HG02610 (cell line): Measurements from ENCODE around the gene SPAG17.
A peak's percentile ranks its signal among the peaks of the same experiment; 100 is the strongest.

Experiments used
- ATAC-seq: cut with Tn5 transposase; IDR thresholded peaks from one replicate; pipeline ENCODE4 v1.9.1; 2021; ENCODE audit warnings: mild to moderate bottlenecking, moderate library complexity; ENCODE audit not compliant: unreplicated experiment

The SPAG17 gene

DNA sequence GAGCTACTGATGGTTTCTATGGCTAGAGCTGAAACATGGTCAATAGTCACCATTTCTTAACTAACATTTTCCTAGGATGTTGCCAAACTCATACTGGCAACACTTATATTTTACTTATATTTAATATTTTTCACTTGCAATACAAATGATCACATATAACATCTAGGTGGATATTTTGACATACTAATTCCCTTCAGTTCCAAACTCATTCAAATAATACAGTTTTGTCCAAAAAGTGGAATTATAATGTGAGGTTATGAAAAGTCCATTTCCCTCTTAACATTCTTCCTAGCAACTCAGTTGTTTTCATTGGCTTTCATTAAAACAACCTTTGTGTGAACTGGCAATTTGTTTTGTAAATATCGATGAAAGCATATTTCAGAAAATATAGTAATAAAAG is 16.0 kb downstream of the SPAG17 start:
- no peak for ATAC-seq

DNA sequence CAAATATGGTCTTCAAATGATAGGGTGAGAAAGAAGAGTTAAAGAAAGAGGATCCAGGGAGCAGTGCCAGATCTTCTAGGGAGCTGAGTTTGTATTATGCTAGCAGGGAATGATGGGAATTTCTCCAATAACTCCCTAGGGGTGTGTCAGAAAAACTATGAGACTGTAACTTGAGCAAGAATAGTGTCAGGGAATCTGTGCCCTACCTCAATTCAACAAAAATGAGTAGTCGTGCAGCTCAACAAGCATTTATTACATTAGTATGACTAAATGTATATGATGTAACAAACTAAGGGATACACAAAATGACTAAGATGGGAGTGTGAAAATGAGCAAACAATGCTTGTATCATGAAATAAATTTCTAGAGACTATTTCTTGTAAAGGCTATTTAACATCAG is 24.2 kb downstream of the SPAG17 start:
- no peak for ATAC-seq

DNA sequence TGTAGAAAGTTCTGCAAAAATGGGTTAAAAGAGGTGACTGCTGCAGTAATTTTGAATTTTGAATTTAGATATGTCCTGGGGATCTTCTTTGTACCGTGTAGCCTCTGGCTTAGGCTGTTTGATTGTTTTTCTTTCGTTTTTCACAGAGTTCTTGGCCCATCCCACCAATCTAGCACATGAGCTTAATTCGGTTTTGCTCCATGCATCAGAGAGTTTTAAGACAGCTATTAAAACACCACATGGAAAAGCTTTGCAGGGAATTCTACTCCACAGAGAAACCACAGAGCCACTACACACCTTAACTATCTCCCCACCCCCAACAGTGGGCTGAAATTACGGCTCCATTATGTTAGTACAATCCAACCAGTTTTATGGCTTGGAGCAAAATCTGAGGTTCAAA is 25.5 kb downstream of the SPAG17 start:
- ATAC-seq = no peak

DNA sequence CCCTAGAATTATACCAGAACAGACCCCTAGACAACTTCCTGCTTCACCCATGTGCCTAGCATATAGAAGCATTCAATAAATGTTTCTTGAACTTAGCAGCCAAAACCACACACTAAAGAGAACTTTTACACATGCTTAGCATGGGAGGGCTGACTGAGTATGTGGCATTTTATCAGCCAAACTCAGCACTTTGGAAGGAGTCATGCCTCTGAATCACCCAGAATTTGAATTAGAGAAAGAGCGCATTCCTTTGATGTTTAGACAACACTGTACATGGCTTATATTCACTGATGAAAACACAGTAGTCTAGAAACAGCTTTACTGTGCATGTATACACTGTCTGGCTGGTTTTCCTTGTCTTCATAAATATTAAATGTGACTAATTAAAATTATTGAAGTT is 26.1 kb downstream of the SPAG17 start:
- no peak for ATAC-seq

DNA sequence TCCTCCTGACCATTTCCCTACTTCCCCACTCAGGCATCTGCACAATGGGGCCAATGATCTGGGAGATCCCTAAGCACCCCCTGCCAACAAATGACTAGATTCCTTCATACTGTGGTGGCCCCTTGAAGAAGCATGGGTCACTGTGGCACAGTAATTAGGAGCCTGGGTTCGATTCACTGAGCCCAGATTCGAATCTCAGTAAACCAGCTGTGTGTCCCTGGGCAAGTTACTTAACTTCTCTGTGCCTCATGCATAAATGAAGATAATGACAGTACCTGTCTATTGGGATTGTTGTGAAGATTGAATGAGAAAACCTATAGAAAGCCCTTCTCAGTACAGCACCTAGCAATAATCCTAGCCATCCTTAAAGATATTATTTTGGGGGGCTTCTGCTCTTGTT is 27.5 kb downstream of the SPAG17 start:
- no peak for ATAC-seq

DNA sequence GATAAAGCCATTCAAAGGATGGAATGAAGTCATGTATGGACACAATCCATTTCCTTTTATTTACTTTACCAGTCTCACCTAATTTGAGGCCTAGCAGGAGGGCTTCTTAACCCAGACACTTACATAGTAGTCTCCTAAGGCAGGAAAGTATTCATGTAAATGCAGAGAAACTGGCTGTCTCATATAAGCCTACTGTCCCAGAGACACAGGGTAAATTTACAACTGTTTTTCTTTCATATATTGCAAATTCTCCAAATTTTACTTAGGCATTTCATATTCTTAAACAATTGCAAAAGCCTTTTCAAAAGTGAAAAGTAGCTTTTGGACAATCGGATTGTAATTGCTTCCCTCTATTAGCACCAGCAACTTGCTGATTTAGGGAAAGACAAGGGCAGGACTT is 29.9 kb downstream of the SPAG17 start:
- ATAC-seq = no peak

DNA sequence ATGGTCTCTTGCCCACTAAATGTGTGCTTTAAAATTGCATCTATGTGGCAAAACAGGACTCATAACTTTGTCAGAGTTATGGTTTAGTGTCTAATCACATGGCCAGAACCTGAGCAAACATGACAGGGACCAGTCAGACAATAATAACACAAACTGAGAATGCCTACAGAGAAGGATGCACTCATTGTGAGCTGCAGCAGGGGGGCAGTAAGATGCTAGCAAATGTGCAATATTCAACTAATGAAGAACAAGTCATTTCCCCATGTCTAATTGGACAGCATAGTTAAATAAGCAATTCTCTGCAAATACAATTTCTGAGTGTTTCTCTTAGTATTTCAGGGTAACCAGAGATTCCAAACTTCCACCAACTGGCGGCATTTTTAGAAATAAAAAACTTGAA is 30.8 kb downstream of the SPAG17 start:
- ATAC-seq = no peak

DNA sequence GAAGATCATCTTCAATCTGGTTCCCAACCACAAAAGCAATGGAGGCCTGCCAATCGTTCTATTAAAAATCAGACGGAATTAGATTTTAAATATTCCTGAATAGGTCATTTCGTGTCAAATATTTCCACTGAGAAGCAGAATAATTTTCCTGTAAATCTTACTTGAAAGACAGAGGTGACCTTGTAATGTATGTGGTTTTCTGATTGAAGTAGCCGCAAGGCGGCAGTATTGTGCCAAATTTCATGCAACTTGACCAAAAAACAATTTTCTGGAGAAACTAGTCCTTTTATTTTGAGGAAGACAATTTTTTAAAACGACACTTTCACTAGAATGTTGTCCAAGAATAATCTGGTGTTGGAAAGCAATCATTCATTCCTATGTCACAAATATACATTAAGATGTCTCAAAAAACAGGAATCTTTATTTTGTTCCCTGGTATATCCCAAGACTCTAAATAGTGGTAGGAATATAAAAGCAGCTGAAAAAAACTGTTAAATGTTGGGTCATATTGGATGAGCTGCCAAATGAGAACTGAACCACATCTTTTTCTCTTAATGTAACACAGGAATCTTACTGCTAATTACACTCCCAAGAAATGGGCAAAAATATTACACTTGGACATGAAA is 33.6 kb downstream of the SPAG17 start:
- ATAC-seq = no peak

DNA sequence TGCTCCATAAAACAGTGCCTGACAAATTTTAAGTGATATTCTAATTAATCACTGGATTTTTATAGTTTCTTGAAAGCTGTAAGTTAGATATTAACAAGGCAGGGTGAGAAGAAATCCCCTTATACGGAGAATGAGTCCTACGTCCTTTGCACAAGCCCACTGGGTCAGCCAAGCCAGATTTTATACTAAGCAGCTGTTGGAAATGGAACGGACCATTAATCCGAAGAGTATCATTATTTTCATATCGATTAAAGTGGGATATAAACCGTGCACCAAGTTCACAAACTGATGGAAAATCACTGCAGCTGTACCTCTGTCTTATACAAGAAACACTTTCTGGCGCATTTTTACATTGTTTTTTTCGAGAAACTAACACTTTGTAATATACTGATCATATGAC is 35.2 kb downstream of the SPAG17 start:
- ATAC-seq = no peak

DNA sequence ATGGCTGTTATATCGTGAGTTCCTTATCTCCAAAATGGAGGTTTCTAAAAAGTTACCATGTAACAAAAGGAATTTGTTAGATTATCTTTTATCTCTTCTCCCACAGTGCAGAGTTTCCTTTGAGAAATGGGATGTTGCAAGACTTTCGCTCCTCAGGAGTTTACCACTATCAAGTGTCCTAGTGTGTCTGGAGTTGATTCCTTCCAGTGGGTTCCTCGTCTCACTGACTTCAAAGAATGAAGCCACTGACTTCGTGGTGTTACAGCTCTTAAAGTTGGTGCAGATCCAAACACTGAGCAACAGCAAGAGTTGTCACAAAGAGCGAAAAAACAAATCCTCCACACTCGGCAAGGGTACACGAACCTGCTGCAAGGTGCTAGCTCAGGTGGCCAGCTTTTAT is 37.0 kb downstream of the SPAG17 start:
- ATAC-seq = no peak

DNA sequence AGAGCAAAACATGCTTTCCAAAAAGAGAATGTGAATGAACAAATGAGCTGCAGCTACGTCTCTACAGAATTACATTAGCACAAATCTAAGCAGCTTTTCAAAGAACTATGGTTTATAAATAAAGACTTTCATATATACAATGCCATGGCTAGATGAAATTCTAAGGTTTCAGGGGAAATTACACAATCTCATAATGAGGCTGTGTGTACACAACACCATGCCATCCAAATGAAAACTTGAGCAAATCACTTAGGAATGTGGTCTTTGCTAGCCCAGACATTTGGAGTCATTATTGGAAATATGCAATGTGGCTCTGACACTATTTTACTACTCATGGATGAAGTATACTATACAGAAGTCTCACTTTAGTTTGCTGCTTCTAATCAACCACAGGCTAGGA is 37.5 kb downstream of the SPAG17 start:
- no peak for ATAC-seq

DNA sequence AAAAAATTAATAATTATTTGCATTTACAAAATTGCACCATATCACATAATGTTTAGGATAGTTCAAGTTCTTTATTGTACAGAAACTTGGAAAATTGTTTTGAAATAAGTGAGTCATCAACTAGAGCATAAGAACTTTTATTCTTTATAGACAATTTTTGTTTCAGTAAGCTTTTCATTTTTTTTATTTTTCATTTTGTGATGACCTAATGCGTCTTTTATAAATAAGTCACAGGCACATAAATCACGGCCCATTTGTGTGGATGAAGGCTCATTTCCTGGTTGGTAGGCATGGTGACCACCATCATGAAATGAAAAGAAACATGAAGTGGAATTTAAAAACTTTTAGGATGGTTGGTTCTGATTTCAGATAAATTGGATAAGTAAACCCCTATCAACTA is 39.3 kb downstream of the SPAG17 start:
- no peak for ATAC-seq

DNA sequence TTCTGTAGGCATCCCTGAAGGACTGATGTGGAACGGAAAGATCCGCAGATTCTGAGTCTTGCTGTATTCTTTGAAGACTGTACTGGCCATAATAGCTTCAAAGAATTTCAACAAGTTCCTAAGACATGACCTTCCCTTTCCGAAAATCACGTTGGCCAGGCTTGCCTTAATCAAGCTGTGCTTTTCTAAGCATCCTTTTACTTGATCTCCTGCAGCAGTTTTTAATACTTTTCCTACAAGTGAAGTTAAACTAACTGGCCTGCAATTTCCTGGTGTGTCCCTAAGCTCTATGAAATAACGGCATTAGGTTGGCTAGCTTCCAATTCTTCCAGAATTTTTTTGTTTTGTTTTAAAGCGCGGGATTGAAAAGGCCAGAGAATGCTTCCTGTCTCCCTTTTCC is 40.3 kb downstream of the SPAG17 start:
- no peak for ATAC-seq

DNA sequence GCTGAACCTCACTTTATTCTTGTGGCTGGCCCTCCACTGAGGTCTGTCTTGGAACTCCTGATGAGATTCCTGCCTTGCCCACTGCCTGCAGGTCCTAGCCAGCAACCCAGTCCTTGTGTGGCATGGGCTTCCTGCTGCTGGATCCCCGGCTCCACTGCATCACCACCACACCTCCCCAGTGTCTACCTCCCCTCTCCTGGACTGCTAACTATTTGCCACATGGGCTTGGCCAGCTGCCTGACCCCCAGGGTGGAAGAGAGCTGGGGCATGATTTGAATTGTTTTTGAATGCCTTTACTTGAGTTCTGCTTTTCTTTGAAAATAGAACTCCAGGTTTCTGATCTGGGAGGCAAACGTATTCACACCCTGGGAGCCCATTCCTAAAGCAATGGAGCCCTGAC is 41.2 kb downstream of the SPAG17 start:
- no peak for ATAC-seq

DNA sequence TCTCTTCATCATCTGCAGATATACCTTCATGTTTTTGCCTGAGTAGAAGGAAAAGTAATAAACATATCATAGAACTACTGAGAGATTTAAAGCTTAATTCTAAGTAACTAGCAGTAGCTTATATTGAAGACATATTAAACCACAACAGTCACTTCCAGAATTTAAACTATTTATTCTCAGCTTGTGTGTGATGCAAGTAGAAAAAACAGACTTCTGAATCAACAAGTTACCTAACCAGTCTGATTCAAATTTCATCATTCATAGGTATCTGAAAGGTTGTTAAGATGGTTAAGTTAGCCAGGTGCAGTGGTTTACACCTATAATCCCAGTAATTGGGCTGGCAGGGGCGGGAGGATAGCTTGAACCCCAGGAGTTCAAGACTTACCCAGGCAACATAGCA is 41.9 kb downstream of the SPAG17 start:
- ATAC-seq = no peak

DNA sequence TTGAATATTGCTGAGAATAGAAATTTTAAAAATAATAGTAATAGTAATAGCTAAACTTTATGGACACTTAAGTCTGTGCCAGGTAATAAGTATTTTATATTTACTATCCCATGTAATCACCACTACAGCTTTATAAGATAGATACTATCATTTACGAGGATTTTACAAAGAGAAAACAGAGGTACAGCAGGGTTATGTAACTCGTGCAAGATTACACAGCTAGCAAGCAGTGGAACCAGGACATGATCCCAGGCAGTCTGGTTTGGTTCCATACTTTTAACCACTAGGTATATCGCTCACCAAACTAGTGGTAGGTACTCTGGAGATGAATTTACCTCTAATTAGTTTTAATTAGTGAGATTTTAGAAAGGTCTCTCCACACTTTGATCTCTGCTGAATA is 42.5 kb downstream of the SPAG17 start:
- no peak for ATAC-seq

DNA sequence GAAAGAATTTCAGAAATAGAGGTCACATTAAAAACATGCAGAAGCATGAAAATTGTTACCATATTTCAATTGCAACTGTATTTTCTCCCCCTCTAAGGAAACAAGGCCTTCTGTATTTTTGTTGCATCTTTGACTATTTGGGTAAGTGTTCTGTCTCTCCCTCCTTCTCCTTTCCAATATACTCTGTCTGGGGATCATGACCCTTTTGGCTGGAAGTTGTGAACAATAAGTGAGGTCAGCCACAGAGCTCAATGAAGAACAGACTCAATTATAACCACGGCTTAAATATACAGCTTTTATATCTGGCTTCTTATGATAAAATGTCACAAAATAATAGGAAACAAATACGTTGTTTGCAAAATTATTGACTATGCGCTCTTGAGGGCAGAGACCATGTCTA is 47.1 kb downstream of the SPAG17 start:
- no peak for ATAC-seq

DNA sequence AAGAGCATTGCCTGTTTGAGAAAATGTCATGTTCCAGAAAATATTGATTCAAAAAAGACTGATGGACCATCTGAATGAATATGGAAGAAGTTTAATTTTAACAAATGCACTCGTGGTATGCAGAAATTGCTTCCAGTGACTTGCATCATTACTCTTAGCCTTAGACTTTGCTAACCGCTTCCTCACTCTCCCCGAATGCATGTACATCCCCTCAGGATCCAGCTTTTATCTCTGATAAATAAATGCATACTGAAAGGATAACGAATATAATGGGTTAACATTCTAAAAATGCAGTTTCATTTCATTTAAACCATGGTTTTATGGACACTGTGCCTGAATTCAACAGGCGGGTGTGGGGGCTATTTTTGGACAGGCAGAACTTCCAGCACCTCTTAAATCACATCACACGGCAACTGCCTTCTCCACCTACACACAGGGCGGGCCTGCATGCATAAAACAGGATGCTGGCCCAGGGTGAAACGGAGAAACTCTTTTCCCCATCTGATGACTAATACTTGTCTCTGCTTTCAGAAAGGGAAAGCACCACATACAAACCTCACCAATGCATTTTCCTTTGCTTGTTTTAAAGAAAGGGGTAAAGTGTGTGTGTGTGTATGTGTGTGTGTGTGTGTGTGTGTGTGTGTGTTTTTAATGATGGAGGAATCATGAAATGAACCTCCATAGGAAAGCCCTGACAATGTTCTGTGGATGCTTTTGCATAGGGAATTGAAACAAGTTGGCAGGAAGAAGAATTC is 48.7 kb downstream of the SPAG17 start:
- peak; percentile 100 for ATAC-seq

DNA sequence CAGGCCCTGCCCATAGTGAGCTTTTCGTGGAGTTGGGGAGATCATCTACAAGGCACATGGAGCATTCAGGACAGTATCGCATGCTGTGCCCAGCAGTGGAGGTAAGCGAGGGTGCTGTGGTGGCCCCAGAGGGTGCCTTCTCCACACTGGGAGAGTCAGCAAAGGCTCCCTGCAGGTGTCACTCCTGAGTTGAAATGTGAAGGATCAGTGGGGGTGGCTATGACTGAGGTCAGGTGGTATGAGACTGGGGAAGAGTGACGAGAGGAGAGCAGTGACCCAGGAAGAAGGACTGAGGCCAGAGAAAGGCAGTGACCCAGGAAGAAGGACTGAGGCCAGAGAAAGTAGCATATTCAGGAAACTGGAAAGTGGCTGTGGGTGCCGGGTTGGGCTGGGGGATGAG is 53.0 kb downstream of the SPAG17 start:
- ATAC-seq = no peak

DNA sequence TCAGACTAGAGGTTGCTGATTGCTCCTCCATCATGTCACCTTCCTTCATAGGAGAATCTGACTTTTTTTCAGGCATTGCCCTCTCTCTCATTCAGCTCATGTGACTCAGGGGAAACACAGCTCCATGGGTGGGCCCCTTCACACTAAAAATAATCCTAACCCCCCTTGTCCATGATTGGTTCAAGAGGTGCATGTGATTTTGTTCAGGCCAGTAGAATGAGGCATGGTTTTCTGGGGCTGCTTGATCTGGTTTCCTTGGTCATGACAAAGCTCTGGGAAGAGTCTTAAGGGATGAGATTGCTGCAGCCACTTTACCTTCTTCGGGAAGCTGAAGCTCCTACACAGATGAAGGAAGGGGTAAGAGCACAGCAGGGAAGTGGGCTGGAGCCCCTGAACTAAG is 56.3 kb downstream of the SPAG17 start:
- no peak for ATAC-seq

DNA sequence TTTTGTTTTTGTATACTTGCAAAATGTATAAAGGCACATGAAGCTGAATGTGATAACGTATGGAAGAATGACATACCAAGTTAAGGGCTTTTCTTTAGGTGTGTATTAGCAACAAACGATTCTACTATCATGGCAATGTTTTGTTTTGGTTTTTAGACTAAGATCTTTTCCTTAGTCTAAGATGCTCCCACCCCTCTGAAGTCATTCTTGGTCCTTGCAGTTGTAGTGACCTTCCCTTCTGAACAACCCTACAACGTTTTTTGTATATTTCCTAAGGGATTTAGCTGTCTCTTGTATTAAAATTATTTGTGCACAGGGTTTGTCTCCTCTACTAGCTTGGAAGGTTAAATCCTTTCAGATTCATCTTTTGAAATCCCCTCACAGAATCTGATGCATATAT is 61.0 kb downstream of the SPAG17 start:
- ATAC-seq = no peak

DNA sequence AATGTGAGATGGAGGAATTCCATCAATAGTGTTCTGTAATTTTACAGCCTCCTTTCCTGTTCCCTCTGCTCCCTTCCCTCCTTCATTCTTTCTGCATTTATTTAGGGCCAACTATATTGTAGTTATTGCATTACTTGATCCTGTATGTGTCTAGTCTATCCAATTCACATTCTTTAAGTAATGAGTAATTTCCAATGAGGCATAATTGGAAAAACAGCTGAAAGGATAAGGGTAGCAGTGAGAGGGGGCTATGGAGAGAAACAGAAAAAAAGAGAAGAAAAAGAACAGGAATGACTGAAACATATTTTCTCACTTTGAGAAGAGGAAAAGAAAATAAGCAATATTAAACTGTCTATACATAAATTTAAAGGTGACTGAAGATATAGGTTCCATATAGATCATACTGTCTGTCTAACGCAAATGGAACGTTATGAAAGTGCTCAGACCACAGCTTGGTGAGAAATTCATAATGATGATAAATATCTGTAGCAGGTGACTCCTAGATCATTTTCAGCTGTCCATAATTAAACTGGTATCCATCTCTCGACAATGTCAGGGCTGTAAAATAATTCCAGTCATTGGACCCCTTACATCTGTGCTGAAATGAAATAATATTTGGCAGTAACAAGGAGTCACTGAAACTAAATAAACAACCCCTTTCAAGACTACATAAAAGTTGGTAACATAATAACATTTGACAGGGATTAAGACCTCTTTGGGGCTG is 61.8 kb downstream of the SPAG17 start:
- no peak for ATAC-seq
